ENCODE measurements around the gene FARS2. TPM values are rescaled to one million over a fixed set of nuclear protein-coding genes. Genes with fewer than 3 reads are reported as not detected.

FARS2 gene
- total and polyA plus RNA-seq, 2 donors (not counting 1 experiment from before 2014, with no cell fraction given), result 33.0 to 35.5 TPM

- Mint-ChIP-seq H3K4me1 (peaks cover 19% of the 10 kb centered on the region), H3K27me3 (no peaks in the 10 kb centered on the region), H3K9me3 (ENCODE audit: insufficient read depth) (peaks cover 4% of the 10 kb centered on the region), H3K4me3 (no peak overlapping the region), H3K27ac (no peak overlapping the region)
- H3K9ac ChIP-seq (ENCODE audit: low read length), result no peak overlapping the region
- no peaks in the 10 kb centered on the region for H3K27me3 ChIP-seq (replicated peaks in 1 of 4; ENCODE audit: control extremely low read depth in 1 of 4, control insufficient read depth in 3 of 4, insufficient read depth in 4 of 4, low read length in 3 of 4)
- H2AFZ ChIP-seq (ENCODE audit: insufficient read depth, low read depth, low read length, poor library complexity, severe bottlenecking), result no peak overlapping the region
- no peak overlapping the region for H3K4me2 ChIP-seq (replicated peaks; ENCODE audit: low read depth, low read length, poor library complexity, severe bottlenecking)
- peaks cover under 1% of the 10 kb centered on the region for H3K79me2 ChIP-seq (ENCODE audit: control insufficient read depth, insufficient read depth, low read length)
- H3K4me1 ChIP-seq (ENCODE audit: control insufficient read depth in 2 of 2, insufficient read depth in 2 of 2, low read length in 2 of 2), result peaks cover 9 to 12% of the 10 kb centered on the region in 2 donors
- H3K27ac ChIP-seq (ENCODE audit: low read length in 2 of 2), result no peak overlapping the region
- H3K36me3 ChIP-seq (replicated peaks in 1 of 2; ENCODE audit: control extremely low read depth in 1 of 2, control insufficient read depth in 1 of 2, extremely low read depth in 1 of 2, insufficient read depth in 2 of 2, low read length in 1 of 2), result no peaks in the 10 kb centered on the region
- ChIA-PET CTCF (no interaction called here), POLR2A (no interaction called here)
- intact Hi-C loops (cut with micrococcal nuclease), result no loop called here
- no peak overlapping the region for H3K4me3 ChIP-seq (ENCODE audit: control extremely low read depth in 1 of 5, extremely low read depth in 1 of 5, insufficient read depth in 1 of 5, low read depth in 2 of 5, low read length in 4 of 5)
- DNase-seq, result no peak
- peaks cover 0 to 9% (median 0%) of the 10 kb centered on the region in 3 donors for H3K9me3 ChIP-seq (ENCODE audit: control extremely low read depth in 1 of 3, control insufficient read depth in 2 of 3, insufficient read depth in 1 of 3, low read length in 2 of 3)
- H4K20me1 ChIP-seq (ENCODE audit: control insufficient read depth, insufficient read depth, low read length, poor library complexity, severe bottlenecking), result peaks cover under 1% of the 10 kb centered on the region
- TF ChIP-seq, protein P1, sequence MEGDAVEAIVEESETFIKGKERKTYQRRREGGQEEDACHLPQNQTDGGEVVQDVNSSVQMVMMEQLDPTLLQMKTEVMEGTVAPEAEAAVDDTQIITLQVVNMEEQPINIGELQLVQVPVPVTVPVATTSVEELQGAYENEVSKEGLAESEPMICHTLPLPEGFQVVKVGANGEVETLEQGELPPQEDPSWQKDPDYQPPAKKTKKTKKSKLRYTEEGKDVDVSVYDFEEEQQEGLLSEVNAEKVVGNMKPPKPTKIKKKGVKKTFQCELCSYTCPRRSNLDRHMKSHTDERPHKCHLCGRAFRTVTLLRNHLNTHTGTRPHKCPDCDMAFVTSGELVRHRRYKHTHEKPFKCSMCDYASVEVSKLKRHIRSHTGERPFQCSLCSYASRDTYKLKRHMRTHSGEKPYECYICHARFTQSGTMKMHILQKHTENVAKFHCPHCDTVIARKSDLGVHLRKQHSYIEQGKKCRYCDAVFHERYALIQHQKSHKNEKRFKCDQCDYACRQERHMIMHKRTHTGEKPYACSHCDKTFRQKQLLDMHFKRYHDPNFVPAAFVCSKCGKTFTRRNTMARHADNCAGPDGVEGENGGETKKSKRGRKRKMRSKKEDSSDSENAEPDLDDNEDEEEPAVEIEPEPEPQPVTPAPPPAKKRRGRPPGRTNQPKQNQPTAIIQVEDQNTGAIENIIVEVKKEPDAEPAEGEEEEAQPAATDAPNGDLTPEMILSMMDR (IDR thresholded peaks at IDR 0.05), result no peak
- no peak for TF ChIP-seq EZH2 (IDR thresholded peaks at IDR 0.05; ENCODE audit: borderline replicate concordance, insufficient read depth, low read depth, low read length, poor library complexity, severe bottlenecking)
- no peak for ATAC-seq (ENCODE audit: low read depth)
- WGBS (ENCODE audit: insufficient coverage), result 71% methylated on average over 1 of the region's 3 CpGs
Measured at GRCh38 chr6:5583528-5583927, 322.2 kb downstream of the FARS2 start.

DNA sequence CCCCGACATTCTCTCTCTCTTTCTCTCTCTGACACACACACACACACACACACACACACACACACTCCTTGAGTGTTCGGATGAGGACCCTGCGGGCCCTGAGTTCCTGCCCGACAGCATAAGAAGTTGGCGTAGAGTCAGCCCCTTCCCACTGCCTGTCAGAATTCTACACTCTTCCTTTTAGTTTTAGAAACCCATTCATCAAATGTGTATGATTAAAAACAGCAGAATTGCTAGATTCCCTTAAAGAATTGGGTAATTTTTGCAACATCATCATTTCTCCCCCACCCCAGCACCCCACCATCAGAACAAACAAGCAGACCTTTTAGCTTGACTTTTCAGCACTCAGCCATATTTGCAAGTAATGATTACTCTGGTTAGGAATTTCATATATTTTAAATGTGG lies 322.8 kb downstream of the FARS2 start:
- no peak overlapping the region for H2AFZ ChIP-seq (ENCODE audit: insufficient read depth, low read depth, low read length, poor library complexity, severe bottlenecking)
- H3K4me2 ChIP-seq (replicated peaks; ENCODE audit: low read depth, low read length, poor library complexity, severe bottlenecking), result no peak overlapping the region
- H3K79me2 ChIP-seq (ENCODE audit: control insufficient read depth, insufficient read depth, low read length), result peaks cover 5% of the 10 kb centered on the region
- H3K4me1 Mint-ChIP-seq, result peaks cover 19% of the 10 kb centered on the region
- H3K27me3 ChIP-seq (replicated peaks in 1 of 4; ENCODE audit: control extremely low read depth in 1 of 4, control insufficient read depth in 3 of 4, insufficient read depth in 4 of 4, low read length in 3 of 4), result no peaks in the 10 kb centered on the region
- H3K9me3 ChIP-seq (ENCODE audit: control extremely low read depth in 1 of 3, control insufficient read depth in 2 of 3, insufficient read depth in 1 of 3, low read length in 2 of 3), result peaks cover 0 to 9% (median 0%) of the 10 kb centered on the region in 3 donors
- H3K4me3 ChIP-seq (ENCODE audit: control extremely low read depth in 1 of 5, extremely low read depth in 1 of 5, insufficient read depth in 1 of 5, low read depth in 2 of 5, low read length in 4 of 5), result no peak overlapping the region
- WGBS (ENCODE audit: insufficient coverage), result no CpG with 5 or more reads among the region's 5 CpGs
- ATAC-seq (ENCODE audit: low read depth), result no peak
- H3K36me3 ChIP-seq (replicated peaks in 1 of 2; ENCODE audit: control extremely low read depth in 1 of 2, control insufficient read depth in 1 of 2, extremely low read depth in 1 of 2, insufficient read depth in 2 of 2, low read length in 1 of 2), result no peaks in the 10 kb centered on the region
- H3K4me1 ChIP-seq (ENCODE audit: control insufficient read depth in 2 of 2, insufficient read depth in 2 of 2, low read length in 2 of 2), result peaks cover 9 to 12% of the 10 kb centered on the region in 2 donors
- ChIA-PET POLR2A (no interaction called here), CTCF (no interaction called here)
- H3K27ac Mint-ChIP-seq, result no peak overlapping the region
- no peak overlapping the region for H3K9ac ChIP-seq (ENCODE audit: low read length)
- peaks cover 6% of the 10 kb centered on the region for H4K20me1 ChIP-seq (ENCODE audit: control insufficient read depth, insufficient read depth, low read length, poor library complexity, severe bottlenecking)
- H3K27ac ChIP-seq (ENCODE audit: low read length in 2 of 2), result no peak overlapping the region
- no peaks in the 10 kb centered on the region for H3K27me3 Mint-ChIP-seq
- TF ChIP-seq EZH2 (IDR thresholded peaks at IDR 0.05; ENCODE audit: borderline replicate concordance, insufficient read depth, low read depth, low read length, poor library complexity, severe bottlenecking), result no peak
- TF ChIP-seq, protein P1 (IDR thresholded peaks at IDR 0.05), result no peak
- no peak overlapping the region for H3K4me3 Mint-ChIP-seq
- intact Hi-C loops (cut with micrococcal nuclease), result no loop called here
- no peak for DNase-seq
- H3K9me3 Mint-ChIP-seq (ENCODE audit: insufficient read depth), result peaks cover 4% of the 10 kb centered on the region
